ENCODE measurements around the gene CYP4F8. TPM values are rescaled to one million over a fixed set of nuclear protein-coding genes. Genes with fewer than 3 reads are reported as not detected.

Gene CYP4F8
- total and polyA plus RNA-seq, 9 of the 15 experiments (the other 6 are each of a cell fraction or from before 2014, with no cell fraction given) = not detected

DNA sequence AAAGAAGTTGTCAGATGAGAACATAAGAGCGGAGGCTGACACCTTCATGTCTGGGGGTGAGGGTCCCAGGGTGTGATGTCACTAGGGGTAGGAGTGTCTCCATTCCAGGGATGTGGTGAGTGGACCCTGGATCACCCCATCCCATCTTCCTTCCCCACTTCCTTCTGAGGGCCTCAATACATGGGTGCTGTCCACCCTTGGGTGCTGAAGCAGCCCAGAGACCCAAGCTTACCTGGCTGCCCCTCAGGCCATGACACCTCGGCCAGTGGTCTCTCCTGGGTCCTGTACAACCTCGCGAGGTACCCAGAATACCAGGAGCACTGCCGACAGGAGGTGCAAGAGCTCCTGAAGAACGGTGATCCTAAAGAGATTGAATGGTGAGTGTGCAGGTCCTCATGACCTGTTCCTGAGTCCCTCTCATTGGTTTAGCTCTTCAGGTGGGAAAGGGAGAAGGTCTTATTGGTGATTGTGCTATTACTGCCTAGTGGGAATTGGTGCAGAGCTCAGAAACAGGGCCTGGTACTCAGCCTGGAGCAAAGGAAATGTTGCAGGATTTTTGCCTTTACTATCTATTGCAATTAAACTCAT is 37.7 kb upstream of the CYP4F8 start:
- 2% methylated on average over 6 of the region's 6 CpGs for WGBS (ENCODE audit: insufficient coverage, low coverage, missing lambda C conversion rate)
- H3K27ac ChIP-seq (ENCODE audit: extremely low read depth, low read depth, low read length) = no peak overlapping the region
- ATAC-seq = no peak
- H2AFZ ChIP-seq (ENCODE audit: low read depth, low read length) = no peak overlapping the region
- no peak for FAIRE-seq
- no peaks in the 10 kb centered on the region for H3K36me3 ChIP-seq (ENCODE audit: control insufficient read depth, insufficient read depth, low read length)
- no peak for DNase-seq (ENCODE audit: extremely low read depth in 1 of 4, low spot score in 3 of 4)
- no peaks in the 10 kb centered on the region for H4K20me1 ChIP-seq (replicated peaks; ENCODE audit: control insufficient read depth, insufficient read depth, low read length)
- no peaks in the 10 kb centered on the region for H3K9me1 ChIP-seq (ENCODE audit: control insufficient read depth, insufficient read depth, low read length)
- no peak overlapping the region for H3K9ac ChIP-seq (ENCODE audit: insufficient read depth in 1 of 2, low read depth in 2 of 2, low read length in 2 of 2)
- in situ Hi-C loops (cut with MboI) = no loop called here
- intact Hi-C loops (cut with micrococcal nuclease) = no loop called here
- BruUV-seq (replicated peaks) = no TSS peak
- CTCF ChIA-PET (ENCODE audit: low intra/inter-chr PET ratio) = no interaction called here
- no peak overlapping the region for H3K4me2 ChIP-seq (ENCODE audit: insufficient read depth, low read length)
- TF ChIP-seq EHMT2 (IDR thresholded peaks at IDR 0.05) (peak; percentile 87), MIER1 (IDR thresholded peaks at IDR 0.05; ENCODE audit: low read depth) (peak; percentile 84), REST (IDR thresholded peaks at IDR 0.05; ENCODE audit: borderline replicate concordance) (peak; percentile 95), REST (CRISPR knock-in tag; IDR thresholded peaks at IDR 0.05; ENCODE audit: low read depth) (no peak; the same call in 1 of the 2 replicates)
- TF ChIP-seq, protein P1, sequence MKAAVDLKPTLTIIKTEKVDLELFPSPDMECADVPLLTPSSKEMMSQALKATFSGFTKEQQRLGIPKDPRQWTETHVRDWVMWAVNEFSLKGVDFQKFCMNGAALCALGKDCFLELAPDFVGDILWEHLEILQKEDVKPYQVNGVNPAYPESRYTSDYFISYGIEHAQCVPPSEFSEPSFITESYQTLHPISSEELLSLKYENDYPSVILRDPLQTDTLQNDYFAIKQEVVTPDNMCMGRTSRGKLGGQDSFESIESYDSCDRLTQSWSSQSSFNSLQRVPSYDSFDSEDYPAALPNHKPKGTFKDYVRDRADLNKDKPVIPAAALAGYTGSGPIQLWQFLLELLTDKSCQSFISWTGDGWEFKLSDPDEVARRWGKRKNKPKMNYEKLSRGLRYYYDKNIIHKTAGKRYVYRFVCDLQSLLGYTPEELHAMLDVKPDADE (conservative IDR thresholded peaks at IDR 0.05; ENCODE audit: control insufficient read depth, low read depth, low read length) = no peak
- H3K79me2 ChIP-seq (ENCODE audit: control insufficient read depth, insufficient read depth, low read length) = no peaks in the 10 kb centered on the region
- POLR2A ChIA-PET = interaction anchor here (0.6 kb wide), 1 partner anchor 871 kb away, joined by 3 read pairs; no protein-coding TSS in a partner anchor
- no peaks in the 10 kb centered on the region for H3K4me1 ChIP-seq (replicated peaks in 1 of 2; ENCODE audit: control insufficient read depth in 2 of 2, insufficient read depth in 2 of 2, low read length in 2 of 2)
- H3K4me3 ChIP-seq = no peak overlapping the region
- H3K9me3 ChIP-seq (replicated peaks; ENCODE audit: control insufficient read depth, insufficient read depth, low read depth, low read length) = no peaks in the 10 kb centered on the region
- H3K27me3 ChIP-seq (ENCODE audit: control insufficient read depth in 2 of 2, insufficient read depth in 2 of 2, low read length in 2 of 2) = peaks cover 0 to 10% of the 10 kb centered on the region in 2 experiments; a peak in 1 of 5 replicates
